Endothelial cell of umbilical vein (primary cell): Measurements from ENCODE around the gene PHAX. TPM values are rescaled to one million over a fixed set of nuclear protein-coding genes. Genes with fewer than 3 reads are reported as not detected.

ENCODE experiments used
- BruUV-seq: library from RNA; stranded (reverse); fragments of 400-500 nt; replicated peaks from 2 replicates; lab custom pipeline; 2021; lab: Mats Ljungman, UMichigan
- CTCF ChIA-PET: fragments of 300-600, 350-600 bp; sonication (Branson Sonifier 250); formaldehyde crosslinking; loops from one replicate; lab custom pipeline; 2021; ENCODE audit warnings: antibody characterized with exemption, inconsistent platforms; lab: Charles Lee
- POLR2A ChIA-PET: fragments of 300-600, 350-600 bp; sonication (Branson Sonifier 250); formaldehyde crosslinking; loops from one replicate; lab custom pipeline; 2021; ENCODE audit warnings: antibody characterized with exemption, inconsistent platforms; lab: Charles Lee
- DNase-seq: peaks from one replicate; pipeline ENCODE4 v3.0.0-alpha.2; 2011; ENCODE audit warnings: low read depth, low spot score
- FAIRE-seq: peaks from 2 replicates; lab custom pipeline; 2011; peaks lifted over from hg19 to GRCh38; lab: Jason Lieb, UNC
- H2AFZ ChIP-seq: 2 replicates; pipeline ENCODE4 v1.6.0; 2012; ENCODE audit warnings: low read depth, low read length, control low read depth, inconsistent platforms
- H3K27ac ChIP-seq: 2 replicates; pipeline ENCODE4 v1.5.1; 2011; ENCODE audit warnings: low read depth, mild to moderate bottlenecking, control low read depth, low read length, moderate library complexity; ENCODE audit not compliant: insufficient read depth
- H3K27me3 ChIP-seq, 2 experiments: 2 replicates each; pipeline versions ENCODE4 v1.6.0 to v1.6.1; 2011; ENCODE audit warnings: low read length in 2 of 2, mixed read lengths in 1 of 2; ENCODE audit not compliant: control insufficient read depth in 2 of 2, insufficient read depth in 2 of 2
- H3K36me3 ChIP-seq, 2 experiments: 2 replicates in 1 of 2; 3 replicates in 1 of 2; pipeline ENCODE4 v1.5.1; 2011; ENCODE audit warnings: low read length in 2 of 2, mild to moderate bottlenecking in 1 of 2, moderate library complexity in 1 of 2; ENCODE audit not compliant: control insufficient read depth in 2 of 2, insufficient read depth in 2 of 2; ENCODE audit errors: extremely low read depth in 1 of 2
- H3K4me1 ChIP-seq: 3 replicates; pipeline ENCODE4 v1.5.1; 2011; ENCODE audit warnings: mild to moderate bottlenecking, low read length; ENCODE audit not compliant: control insufficient read depth, insufficient read depth; ENCODE audit errors: extremely low read depth
- H3K4me2 ChIP-seq: 2 replicates; pipeline ENCODE4 v1.6.1; 2011; ENCODE audit warnings: low read length, control low read depth, mixed read lengths; ENCODE audit not compliant: insufficient read depth
- H3K4me3 ChIP-seq, 3 experiments: fragments of 200-600 bp in 1 of 3; sonication (generic), shearing (Covaris generic) in 1 of 3; replicated peaks in 1 of 3; 2 replicates each; pipeline ENCODE4 v1.5.1; 2011 to 2016; ENCODE audit warnings: control low read depth in 3 of 3, low read length in 3 of 3, mild to moderate bottlenecking in 2 of 3, inconsistent platforms in 1 of 3, low read depth in 1 of 3, moderate library complexity in 1 of 3; ENCODE audit not compliant: insufficient read depth in 1 of 3
- H3K79me2 ChIP-seq: 2 replicates; pipeline ENCODE4 v1.6.0; 2012; ENCODE audit warnings: low read length, inconsistent platforms; ENCODE audit not compliant: control insufficient read depth, insufficient read depth
- H3K9ac ChIP-seq: replicated peaks from 2 replicates; pipeline ENCODE3; 2011; ENCODE audit warnings: low read length, control low read depth; ENCODE audit not compliant: insufficient read depth; ENCODE audit errors: extremely low read depth
- H3K9me1 ChIP-seq: replicated peaks from 3 replicates; pipeline ENCODE4 v1.6.0; 2011; ENCODE audit warnings: mild to moderate bottlenecking, low read length; ENCODE audit not compliant: control insufficient read depth, insufficient read depth; ENCODE audit errors: extremely low read depth
- H3K9me3 ChIP-seq: replicated peaks from 2 replicates; pipeline ENCODE4 v1.5.1; 2012; ENCODE audit warnings: low read length, inconsistent platforms; ENCODE audit not compliant: control insufficient read depth, insufficient read depth
- H4K20me1 ChIP-seq: replicated peaks from 2 replicates; pipeline ENCODE3; 2011; ENCODE audit warnings: mild to moderate bottlenecking, low read length; ENCODE audit not compliant: control insufficient read depth, insufficient read depth; ENCODE audit errors: extremely low read depth
- CTCF ChIP-seq, 2 donors: IDR thresholded peaks; 1 replicate in 1 of 2; 2 replicates in 1 of 2; pipeline ENCODE4 v1.5.1; 2011; ENCODE audit warnings: low read length in 2 of 2, mild to moderate bottlenecking in 2 of 2, moderate library complexity in 2 of 2, control low read depth in 1 of 2, inconsistent platforms in 1 of 2, low read depth in 1 of 2; ENCODE audit not compliant: insufficient read depth in 1 of 2; ENCODE audit errors: extremely low read depth in 1 of 2
- EZH2 ChIP-seq: IDR thresholded peaks from 2 replicates; pipeline ENCODE4 v1.6.1; 2012; ENCODE audit warnings: borderline replicate concordance, low read depth, mild to moderate bottlenecking, moderate library complexity, low read length, inconsistent platforms; ENCODE audit not compliant: severe bottlenecking
- FOS ChIP-seq: IDR thresholded peaks from 2 replicates; pipeline ENCODE4 v1.6.1; 2011; ENCODE audit warnings: mild to moderate bottlenecking, low read length, moderate library complexity, borderline replicate concordance; ENCODE audit not compliant: insufficient read depth
- GATA2 ChIP-seq: IDR thresholded peaks from 2 replicates; pipeline ENCODE4 v1.7.0; 2011; ENCODE audit warnings: low read depth, mild to moderate bottlenecking, moderate library complexity, mixed read lengths, low read length; ENCODE audit not compliant: insufficient read length, insufficient read depth
- JUN ChIP-seq: IDR thresholded peaks from 2 replicates; pipeline ENCODE4 v1.6.1; 2011; ENCODE audit warnings: borderline replicate concordance, low read depth; ENCODE audit not compliant: insufficient read length, insufficient read depth
- MAX ChIP-seq: IDR thresholded peaks from 2 replicates; pipeline ENCODE4 v1.6.1; 2011; ENCODE audit not compliant: insufficient read depth, insufficient read length
- MYC ChIP-seq: IDR thresholded peaks from one replicate; pipeline ENCODE4 v1.6.1; 2011; ENCODE audit warnings: mild to moderate bottlenecking, low read depth, low read length
- POLR2A ChIP-seq: IDR thresholded peaks from 2 replicates; pipeline ENCODE4 v1.6.1; 2012; ENCODE audit warnings: low read depth, mild to moderate bottlenecking, control low read depth, low read length
- POLR2AphosphoS5 ChIP-seq: IDR thresholded peaks from 2 replicates; pipeline ENCODE4 v1.6.1; 2012; ENCODE audit warnings: low read depth, mild to moderate bottlenecking, control low read depth, low read length, moderate library complexity; ENCODE audit not compliant: insufficient read depth
- dilution Hi-C: fragments of 300-500 bp; cut with MboI; formaldehyde crosslinking; loops from one replicate; pipeline ENCODE4 v1.15.0; 2019; ENCODE audit warnings: low sequenced_read_pairs; ENCODE audit not compliant: extremely low pct_ligation_motif_present
- intact Hi-C: fragments of 100-400 bp; cut with micrococcal nuclease; formaldehyde crosslinking; loops from one replicate; pipeline ENCODE4 v1.10.0; 2022
- polyA plus RNA-seq, 4 experiments: library from polyadenylated mRNA; depleted of rRNA in 3 of 4; stranded (reverse) in 3 of 4; unstranded in 1 of 4; fragments of >200 nt; gene quantifications; 2 replicates each; pipeline versions ENCODE4 v1.2.1 to v1.2.3, GENCODE V29; 2011 to 2012; ENCODE audit warnings: missing spikeins in 1 of 4
- total RNA-seq: library from RNA; stranded (reverse); gene quantifications from 2 replicates; pipeline ENCODE4 v1.2.3, GENCODE V29; 2021

Gene PHAX
- total and polyA plus RNA-seq, 2 donors (not counting 3 experiments of a cell fraction or from before 2014, with no cell fraction given): 33.0 to 51.2 TPM

- Histone ChIP-seq H3K27ac (no peak overlapping the region), H3K9me1 (no peaks in the 10 kb centered on the region), H3K4me3 (no peak overlapping the region), H3K79me2 (no peaks in the 10 kb centered on the region), H3K4me1 (no peaks in the 10 kb centered on the region), H4K20me1 (no peaks in the 10 kb centered on the region), H3K27me3 (no peaks in the 10 kb centered on the region), H3K9ac (no peak overlapping the region), H3K4me2 (no peak overlapping the region), H3K9me3 (no peaks in the 10 kb centered on the region), H3K36me3 (no peaks in the 10 kb centered on the region), H2AFZ (no peak overlapping the region)
- ChIA-PET CTCF (interaction anchor here (1.0 to 8.3 kb wide), 5 partner anchors 14 to 136 kb away, joined by 3 to 147 read pairs (median 6); partner anchors contain the start of gene LMNB1), POLR2A (no interaction called here)
- no peak for FAIRE-seq
- dilution Hi-C loops (no loop called here), intact Hi-C loops (no loop called here)
- BruUV-seq: no TSS peak
- no peak for DNase-seq
- TF ChIP-seq MAX (no peak), FOS (no peak)
These were observed 72.7 kb downstream of the PHAX start for GRCh38 chr5:126673477-126673876.

- H4K20me1 ChIP-seq: no peaks in the 10 kb centered on the region
- dilution Hi-C loops (no loop called here), intact Hi-C loops (no loop called here)
- no peak overlapping the region for H3K4me3 ChIP-seq
- no peaks in the 10 kb centered on the region for H3K79me2 ChIP-seq
- H2AFZ ChIP-seq: no peak overlapping the region
- POLR2A ChIA-PET: no interaction called here
- CTCF ChIA-PET: interaction anchor here (1.0 to 8.3 kb wide), 6 partner anchors 15 to 819 kb away, joined by 3 to 147 read pairs (median 10); partner anchors contain the start of gene LMNB1
- H3K4me1 ChIP-seq: no peaks in the 10 kb centered on the region
- TF ChIP-seq EZH2 (no peak), POLR2A (no peak), FOS (no peak), MAX (no peak), POLR2AphosphoS5 (no peak), MYC (no peak), CTCF (IDR thresholded peaks at IDR 0.05; ENCODE audit: extremely low read depth in 1 of 2, insufficient read depth in 1 of 2, low read depth in 1 of 2, low read length in 2 of 2) (no peak), GATA2 (no peak), JUN (no peak)
- no TSS peak for BruUV-seq
- no peak overlapping the region for H3K9ac ChIP-seq
- no peaks in the 10 kb centered on the region for H3K9me3 ChIP-seq
- no peak overlapping the region for H3K27ac ChIP-seq
- no peaks in the 10 kb centered on the region for H3K9me1 ChIP-seq
- no peaks in the 10 kb centered on the region for H3K27me3 ChIP-seq
- no peak overlapping the region for H3K4me2 ChIP-seq
- DNase-seq (no peak), FAIRE-seq (no peak)
- H3K36me3 ChIP-seq: no peaks in the 10 kb centered on the region
These were observed 73.4 kb downstream of the PHAX start for GRCh38 chr5:126674145-126674544.
